GM20000 (cell line): Measurements from ENCODE around the gene PLA1A.
"Not testable (repeated sequence)": the region's sequence is repeated elsewhere in the genome, so short reads cannot be mapped to it uniquely, and the experiment has no call there.

Experiments used
- DNase-seq: peaks from one replicate; pipeline ENCODE4 v3.0.0; 2012; ENCODE audit warnings: low spot score
- CTCF ChIP-seq: IDR thresholded peaks from 2 replicates; pipeline ENCODE4 v1.5.1; 2012; ENCODE audit warnings: mild to moderate bottlenecking, control low read depth; ENCODE audit errors: extremely low read depth, missing control alignments

Gene PLA1A

GRCh38 chr3:119677641-119677934, 79.9 kb downstream of the PLA1A start:
- DNase-seq = no peak
- no peak for TF ChIP-seq CTCF

DNA sequence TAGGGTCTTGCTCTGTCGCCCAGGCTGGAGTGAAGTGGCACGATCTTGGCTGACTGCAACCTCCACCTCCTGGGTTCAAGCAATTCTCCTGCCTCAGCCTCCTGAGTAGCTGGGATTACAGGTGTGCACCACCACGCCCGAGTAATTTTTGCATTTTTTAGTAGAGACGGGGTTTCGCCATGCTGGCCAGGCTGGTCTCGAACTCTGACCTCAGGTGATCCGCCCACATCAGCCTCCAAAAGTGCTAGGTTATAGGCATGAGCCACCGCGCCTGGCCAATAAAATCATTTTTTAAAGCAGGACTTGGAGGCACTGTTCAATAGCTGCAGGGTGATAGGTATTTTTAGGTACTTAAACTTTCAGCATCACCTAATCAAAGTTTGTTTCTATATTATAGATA, 80.5 kb downstream of the PLA1A start:
- DNase-seq = not testable (repeated sequence)
